Measurements from ENCODE around the gene POLE.

POLE gene

DNA sequence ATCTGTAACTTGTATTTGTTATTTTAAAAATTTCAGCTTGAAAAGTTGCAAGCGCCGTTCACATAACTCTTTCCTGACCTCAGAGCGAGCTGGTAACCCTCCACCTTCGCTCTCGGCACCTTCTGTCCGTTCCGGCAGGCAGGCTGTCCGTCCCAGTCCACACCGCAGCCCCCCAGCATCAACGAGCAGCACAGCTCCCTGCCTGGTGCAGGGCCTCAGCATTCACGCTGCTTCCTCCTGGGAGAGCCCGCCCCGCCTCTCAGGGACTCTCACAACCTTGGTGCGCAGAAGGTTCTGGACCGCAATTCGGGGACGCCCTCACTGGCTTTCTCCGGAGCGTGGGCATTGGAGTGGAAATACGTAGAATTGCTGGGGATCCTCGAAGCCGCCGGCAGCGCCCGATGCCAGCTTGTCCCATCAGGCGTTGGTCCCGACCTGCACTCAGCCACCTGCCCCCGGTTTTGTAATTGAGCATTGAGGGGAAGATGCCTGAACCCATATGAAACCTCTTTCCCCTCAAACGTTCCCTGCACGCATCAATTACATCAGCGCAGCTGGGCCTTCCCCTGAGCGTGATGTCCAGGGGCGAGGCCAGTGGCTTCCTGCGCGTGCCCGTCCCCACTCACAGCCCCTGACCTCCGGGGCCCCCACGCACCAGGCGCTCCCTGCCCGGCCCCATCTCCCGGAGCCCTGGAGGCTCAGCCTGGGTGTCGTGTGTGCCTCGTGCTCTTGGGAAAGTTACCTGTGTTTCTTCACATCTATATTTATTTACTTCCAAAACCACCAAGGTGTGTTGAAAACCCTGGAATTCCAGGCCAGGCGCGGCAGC, 95.8 kb downstream of the POLE start:
- no peak for DNase-seq

DNA sequence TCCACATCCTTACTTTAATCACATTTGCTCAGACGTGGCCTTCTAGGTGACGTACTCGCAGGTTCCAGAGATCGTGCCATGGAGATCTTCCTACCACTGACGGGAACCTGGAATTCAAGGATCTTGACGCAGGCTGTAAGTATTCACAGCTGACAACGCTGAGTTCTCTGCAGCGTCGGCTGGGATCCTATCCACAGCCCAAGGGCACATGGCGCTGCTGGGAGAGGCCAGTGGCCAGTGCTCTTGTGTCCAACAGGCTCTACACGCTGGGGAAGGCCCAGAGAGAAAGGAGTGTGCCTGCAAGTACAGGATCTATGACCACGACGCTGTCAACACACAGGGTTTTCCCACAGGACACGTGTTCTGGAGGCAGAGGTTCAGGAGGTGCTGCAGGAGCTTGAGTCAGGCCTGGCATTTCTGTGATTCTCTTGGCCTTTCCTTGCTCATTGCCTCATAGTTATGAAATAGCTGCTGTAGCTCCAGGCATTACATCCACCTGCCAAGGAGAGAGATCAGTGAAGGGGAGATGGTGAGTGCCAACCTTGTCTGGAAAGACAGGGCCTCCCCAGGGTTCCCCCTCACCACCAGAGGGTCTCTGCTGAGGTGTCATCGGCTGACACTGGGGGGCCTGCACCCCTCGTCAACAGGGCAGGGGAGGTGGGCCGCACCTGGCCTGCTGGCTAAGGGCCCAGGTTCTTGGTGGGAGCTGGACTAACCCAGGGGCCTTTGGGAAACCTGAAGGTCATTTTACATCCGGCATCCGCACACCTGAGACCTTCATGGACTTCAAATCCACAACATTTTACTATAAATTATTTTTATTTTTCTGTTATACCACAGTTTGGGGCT, 98.1 kb downstream of the POLE start:
- DNase-seq = no peak

DNA sequence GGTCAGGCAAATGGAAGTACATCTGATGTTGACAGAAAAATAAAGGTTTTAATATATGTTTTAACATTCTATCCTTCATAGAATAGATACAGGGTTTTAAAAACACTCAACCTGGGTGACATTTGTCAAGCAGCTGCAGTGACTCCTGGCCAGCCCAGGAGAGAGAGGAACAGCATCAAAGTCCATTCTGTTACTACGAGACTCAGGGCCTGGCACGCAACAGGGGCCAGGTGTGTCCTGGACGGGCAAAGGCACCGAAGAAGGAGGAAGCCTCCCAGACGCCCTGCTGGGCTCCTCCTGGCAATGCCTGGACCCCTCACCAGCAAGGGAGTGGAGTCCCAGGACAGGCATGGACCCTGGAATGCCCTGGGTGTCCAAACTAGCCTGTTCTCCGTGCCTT, 98.8 kb downstream of the POLE start:
- DNase-seq = no peak

DNA sequence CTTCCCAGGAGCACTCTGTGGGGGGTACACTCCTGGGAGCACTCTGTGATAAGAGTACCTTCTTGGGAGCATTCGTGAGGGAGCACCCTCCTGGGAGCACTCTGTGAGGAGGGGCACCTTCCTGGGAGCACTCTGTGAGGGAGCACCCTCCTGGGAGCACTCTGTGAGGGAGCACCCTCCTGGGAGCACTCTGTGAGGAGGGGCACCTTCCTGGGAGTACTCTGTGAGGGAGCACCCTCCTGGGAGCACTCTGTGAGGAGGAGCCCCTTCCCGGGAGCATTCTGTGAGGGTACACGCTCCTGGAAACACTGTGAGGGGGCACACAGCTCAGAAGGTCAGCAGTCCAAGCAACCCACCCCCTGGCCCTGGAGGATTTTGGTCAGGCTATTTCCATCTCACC, 99.4 kb downstream of the POLE start:
- no peak for DNase-seq

- no peak for DNase-seq
These were observed 100.2 kb downstream of the POLE start for GRCh38 chr12:132586929-132587328.

DNA sequence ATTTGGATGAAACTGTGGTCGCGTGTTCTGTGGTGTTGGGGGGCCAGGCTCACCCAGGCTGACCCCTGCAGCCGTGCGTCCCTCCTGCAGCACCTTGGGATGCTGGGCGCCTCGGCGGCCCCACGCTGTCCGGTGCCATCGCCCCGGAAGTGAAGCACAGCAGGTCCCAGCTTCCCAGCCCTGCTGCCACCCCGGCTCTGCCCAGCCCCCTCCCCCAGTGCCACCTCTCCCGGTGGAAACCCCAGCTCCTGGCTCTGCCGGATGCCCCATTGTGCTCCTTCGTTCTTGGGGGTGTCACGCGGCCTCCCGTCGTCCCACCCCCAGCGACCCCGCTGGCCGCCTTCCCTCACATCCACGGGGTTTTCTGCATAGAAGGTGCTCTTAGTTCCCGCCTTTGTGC, 102.0 kb downstream of the POLE start:
- no peak for DNase-seq

- DNase-seq = no peak
These were observed 102.7 kb downstream of the POLE start for GRCh38 chr12:132584429-132584828.

GRCh38 chr12:132583736-132584135, 103.4 kb downstream of the POLE start:
- no peak for DNase-seq

- DNase-seq = no peak
These were observed 103.8 kb downstream of the POLE start for GRCh38 chr12:132583411-132583710.

DNA sequence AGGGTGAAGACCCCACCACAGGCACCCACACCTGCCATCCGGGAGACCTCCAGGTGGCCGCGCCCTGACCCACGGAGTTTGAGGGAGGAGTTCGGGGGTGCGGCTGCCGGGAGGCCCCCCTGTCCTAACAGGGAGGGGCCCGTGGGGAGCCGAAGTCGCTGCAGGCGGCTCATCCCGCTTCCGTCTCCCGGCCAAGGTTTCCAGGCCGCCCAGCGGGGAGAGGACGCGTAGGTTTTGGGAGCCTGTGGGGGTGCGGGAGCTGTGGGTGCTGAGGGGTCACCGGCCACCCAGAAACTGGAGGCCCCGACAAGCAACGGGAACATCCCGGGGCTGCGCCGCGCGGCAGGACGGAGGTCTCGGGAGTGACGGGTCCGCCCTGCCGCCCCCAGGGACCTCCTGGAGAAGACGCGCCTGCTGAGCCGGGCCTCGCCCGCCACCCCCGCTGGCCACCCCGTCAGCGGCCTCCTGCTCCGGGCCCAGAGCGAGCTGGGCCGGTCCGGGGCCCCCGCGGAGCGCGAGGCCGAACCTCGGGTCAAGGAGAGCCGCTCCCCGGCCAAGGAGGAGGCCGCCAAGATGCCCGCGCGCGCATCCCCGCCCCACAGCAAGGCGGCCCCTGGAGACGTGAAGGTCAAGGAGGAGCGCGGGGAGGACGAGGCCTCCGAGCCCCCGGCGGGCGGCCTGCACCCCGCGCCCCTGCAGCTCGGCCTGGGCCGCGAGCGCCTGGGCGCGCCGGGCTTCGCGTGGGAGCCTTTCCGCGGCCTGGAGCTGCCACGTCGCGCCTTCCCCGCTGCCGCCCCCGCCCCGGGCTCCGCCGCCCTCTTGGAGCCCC, 104.3 kb downstream of the POLE start:
- DNase-seq = no peak

- DNase-seq = no peak
These were observed 105.1 kb downstream of the POLE start for GRCh38 chr12:132582058-132582420.

- DNase-seq = no peak
These were observed 105.6 kb downstream of the POLE start for GRCh38 chr12:132581348-132582057.

GRCh38 chr12:132580701-132581292, 106.3 kb downstream of the POLE start:
- DNase-seq = no peak

- no peak for DNase-seq
These were observed 107.4 kb downstream of the POLE start for GRCh38 chr12:132579744-132580143.

DNA sequence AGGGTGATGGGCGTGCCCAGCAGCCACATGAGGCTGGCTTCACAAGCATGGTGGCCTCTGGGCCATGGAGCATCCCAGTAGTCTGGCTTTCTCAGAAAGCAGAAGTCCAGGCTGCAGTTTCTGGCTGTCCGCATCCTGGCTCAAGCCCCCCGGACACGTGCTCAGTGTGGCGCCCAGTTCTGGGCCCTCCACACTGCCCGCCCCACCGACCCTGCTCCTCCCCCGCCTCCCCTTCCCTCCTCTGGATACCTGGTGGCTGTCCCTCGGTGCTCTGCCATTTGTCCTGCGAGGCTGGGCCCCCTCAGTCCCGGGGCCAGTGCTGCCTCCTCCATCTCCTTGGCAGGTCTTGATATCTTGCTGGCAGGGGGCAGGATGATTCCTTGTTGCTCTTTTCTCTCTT, 108.3 kb downstream of the POLE start:
- no peak for DNase-seq

DNA sequence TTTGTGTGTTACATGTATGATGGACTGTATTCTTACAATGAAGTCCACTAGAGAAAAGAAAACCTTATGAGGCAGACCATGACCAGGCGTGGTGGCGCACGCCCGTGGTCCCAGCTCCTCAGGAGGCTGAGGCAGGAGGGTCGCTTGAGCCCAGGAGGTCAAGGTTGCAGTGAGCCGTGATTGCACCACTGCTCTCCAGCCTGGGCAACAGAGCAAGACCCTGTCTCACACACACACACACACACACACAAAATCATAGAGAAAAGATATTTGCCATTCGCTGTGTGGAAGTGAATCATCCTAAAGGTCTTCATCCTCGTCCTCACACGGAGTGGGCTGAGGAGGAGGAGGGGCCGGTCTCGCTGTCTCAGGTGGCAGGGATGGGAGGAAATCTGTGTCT, 109.0 kb downstream of the POLE start:
- no peak for DNase-seq

GRCh38 chr12:132577191-132577920, 109.8 kb downstream of the POLE start:
- DNase-seq = no peak

DNA sequence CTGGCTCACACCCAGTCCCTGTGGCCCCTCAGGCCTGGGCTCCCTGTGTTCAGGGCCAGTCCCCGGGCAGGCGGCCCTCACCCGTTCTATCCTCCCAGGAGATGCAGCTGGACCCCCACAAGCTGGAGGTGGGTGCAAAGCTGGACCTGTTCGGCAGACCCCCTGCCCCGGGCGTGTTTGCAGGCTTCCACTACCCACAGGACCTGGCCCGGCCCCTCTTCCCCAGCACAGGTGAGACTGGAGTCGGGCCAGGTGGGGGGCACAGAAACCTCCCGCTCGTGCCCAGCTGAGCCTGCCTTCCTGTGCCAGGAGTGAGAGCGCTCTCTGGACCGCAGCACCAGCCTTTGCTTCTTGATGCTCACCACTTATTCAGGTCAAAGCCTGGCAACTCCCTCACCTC, 110.4 kb downstream of the POLE start:
- DNase-seq = no peak

DNA sequence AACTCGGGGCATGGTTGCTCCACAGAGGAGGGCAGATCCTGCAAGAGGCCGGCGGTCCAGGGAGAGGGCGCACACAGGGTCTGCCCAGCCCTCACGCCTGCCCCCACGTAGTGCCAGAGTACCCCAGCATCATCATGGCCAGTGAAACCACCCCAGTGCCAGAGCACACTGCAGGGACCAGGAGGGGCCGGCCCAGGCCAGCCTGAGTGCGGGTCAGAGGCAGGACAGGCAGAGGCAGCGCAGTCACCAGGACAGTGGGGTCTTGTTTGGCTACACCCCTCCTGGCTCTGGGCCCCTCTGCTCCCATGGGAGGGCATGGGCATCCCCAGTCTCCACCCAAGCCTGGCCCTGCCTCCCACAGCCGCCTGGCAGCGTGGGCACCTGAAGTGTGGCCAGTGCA, 111.5 kb downstream of the POLE start:
- no peak for DNase-seq

DNA sequence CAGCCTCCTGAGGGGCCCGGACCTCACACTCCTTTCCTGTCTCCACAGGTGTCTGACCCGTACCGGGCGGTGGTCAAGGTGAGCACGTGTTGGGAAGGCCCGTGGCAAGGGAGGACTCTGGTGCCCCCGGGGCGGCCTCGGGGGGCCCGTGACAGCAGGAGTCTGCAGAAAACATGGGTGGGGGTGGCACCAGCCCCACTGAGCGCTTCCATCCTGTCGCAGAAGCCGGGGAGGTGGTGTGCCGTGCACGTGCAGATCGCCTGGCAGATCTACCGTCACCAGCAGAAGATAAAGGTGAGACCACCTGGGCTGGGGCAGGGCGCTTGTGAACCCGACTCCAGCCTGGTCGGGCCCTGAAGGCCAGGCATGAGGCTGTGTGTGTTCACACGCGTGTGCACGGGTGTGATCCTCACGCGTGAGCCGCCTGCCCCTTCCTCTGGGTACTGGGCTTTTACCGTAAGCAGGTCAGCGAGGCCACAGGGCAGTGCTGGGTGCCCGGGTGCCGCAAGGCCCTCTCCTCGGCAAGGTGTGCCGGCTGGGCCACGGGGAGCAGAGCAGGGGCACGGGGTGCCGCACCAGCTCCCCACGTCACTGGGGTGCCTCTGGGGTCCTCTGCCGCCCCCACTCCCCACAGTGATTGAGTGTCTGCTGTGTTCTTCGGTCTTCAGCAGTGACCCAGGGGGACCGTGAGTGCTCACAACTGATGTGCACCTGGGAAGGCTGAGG, 112.7 kb downstream of the POLE start:
- DNase-seq = no peak
